ENCODE measurements around the gene DDX43.

DNA sequence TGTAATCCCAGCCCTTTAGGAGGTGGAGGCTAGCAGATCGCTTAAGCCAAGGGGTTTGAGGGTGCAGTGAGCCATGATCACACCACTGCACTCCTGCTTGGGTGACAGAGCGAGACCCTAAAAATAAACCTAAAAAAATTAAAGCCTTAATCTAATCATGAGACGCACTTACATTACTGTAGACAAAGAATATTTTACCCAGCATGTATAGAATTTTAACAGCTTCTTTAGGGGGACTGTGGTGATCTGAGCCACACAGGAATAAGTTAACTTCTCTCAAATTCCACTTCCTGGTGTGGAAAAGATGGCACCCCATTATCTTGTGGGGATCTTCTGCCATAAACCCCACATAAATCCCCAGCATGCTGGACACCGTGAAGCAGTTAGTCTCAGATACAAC, 22.6 kb upstream of the DDX43 start:
- TF ChIP-seq CTCF (IDR thresholded peaks at IDR 0.05) (no peak), EP300 (IDR thresholded peaks at IDR 0.05) (no peak), POLR2A (IDR thresholded peaks at IDR 0.05) (no peak), POLR2AphosphoS5 (IDR thresholded peaks at IDR 0.05) (no peak)
